HG02623 (cell line): ENCODE measurements around the gene GLRB.
A peak's percentile ranks its signal among the peaks of the same experiment; 100 is the strongest.
"Not testable (repeated sequence)": the region's sequence is repeated elsewhere in the genome, so short reads cannot be mapped to it uniquely, and the experiment has no call there.

Experiments used
- ATAC-seq: cut with Tn5 transposase; IDR thresholded peaks from one replicate; pipeline ENCODE4 v1.9.1; 2021; ENCODE audit warnings: moderate library complexity; ENCODE audit not compliant: unreplicated experiment

GLRB gene

DNA sequence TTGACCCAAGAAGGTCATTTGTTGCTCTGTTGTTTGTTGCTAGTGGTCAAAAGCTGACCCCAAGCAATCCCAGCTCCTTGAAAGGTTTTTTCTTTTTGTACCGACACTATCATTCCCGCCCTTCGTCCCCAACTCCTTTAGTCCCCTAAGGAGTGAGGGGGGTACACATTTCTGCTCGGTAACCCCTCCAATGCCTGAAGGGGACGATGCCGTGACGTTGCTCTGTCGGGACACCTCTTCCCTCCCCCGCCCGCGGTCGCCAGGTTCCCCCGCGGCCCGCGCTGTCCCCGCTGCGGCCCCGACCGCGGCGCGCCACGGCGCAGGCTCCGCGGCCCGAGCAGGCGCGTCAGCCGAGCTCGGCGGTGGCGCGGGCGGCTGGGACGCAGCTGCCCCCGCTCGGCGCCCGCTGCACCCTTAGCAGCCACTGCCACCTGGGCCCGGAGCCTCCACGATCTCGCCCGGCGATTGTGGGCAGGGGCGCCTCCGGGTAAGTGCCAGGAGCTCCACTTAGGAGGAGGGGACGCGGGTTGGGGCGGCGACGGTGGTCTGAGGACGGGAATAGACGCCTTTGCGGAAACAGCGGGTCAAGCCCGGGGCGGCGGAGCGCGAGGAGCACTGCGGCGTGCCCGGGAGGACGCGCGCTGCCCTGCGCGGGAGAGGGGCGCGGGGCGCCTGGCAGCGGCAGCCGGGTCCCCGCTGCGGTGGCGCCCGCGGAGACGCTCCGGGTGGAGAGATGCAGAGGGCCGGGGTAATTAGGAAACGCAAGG lies at the start of gene GLRB:
Gene GLRB (plus strand): TSS at position 340 of the 767 bp plus-strand sequence. CDS start 1,875 bp downstream, outside the sequence.
- ATAC-seq: no peak

DNA sequence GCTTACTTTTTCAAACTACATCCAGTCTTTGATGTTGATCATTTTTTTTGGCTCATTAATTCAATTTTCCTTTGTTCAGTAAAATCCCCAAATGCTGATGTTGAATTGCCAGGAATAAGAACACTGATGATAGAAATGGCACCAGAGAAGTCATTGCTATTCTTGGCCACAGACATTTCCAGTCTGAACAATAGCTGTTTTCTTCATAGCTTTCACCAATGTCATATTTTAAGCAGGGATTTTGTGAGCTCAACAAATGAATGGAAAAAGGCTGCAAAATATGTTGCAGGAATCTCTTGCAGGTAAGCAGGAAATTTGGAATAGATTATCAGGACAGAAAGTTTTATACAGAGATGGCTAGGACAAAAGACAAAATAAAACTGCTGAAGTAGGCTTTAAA lies 40.5 kb upstream of the GLRB start:
- ATAC-seq: no peak

DNA sequence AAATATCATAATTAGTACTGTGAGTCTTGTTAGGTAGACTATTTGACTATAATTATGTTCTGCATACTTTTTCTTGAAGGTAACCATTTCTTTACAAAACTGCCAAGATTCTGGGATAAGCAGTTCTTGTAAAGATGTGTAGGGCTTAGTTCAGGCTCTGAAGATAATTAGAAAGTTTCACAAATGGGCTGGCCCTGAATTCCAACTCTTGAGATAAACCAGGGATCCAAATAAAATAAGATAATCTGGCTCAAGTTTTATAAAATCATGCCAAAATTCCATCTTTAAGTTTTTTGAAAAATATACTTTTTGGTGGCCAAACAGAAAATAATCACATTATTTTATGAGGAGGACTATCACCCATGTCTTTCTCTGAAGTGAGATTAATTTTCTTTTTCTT lies 35.5 kb upstream of the GLRB start:
- ATAC-seq: no peak

DNA sequence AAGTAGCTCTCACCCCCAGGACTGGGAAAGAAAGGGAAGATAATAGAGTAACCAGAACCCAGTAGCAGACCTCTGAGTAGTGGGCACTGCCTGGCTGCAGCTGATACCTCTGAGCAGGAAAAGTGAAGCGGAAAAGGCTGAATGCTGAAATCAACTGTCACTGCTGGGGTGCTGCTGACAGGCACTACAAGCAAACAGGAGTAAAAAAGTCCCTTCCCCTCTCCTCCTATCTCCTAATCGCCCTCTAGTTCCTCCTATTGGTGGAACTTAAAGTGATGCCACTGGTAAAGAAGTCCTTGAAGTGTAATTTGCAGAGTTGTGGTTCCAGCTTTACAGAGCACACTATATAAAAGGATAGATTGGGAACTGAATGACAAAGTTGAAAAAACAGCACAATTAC lies 32.8 kb upstream of the GLRB start:
- ATAC-seq: no peak

DNA sequence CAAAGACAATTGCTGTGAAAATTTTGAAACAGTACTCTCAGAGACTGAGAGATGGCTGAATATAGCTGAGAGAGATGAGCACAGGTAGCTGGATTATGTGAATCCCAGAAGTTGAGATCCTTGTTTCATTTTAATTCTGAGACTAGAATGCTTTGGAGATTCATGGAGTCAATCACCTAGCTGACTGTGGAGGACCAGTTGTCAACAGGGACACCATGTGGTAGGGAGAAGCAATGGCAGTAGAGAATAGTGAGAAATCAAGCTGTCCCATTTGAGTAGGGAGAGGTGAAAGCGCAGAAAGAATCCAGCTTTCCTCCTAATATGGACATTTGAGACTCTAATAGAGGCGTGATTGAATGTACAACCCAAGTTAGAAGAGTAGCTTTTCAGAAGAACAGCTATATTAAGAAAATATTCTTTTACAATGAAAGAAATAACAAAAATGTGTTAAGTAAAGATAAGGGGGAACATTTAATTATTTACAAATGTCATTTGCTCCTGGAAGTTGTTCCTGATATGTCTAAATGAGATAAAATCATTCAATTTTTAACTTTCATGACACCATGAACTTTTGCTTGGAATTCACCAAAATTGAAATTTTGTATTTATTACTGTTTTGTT lies 30.3 kb upstream of the GLRB start:
- peak; percentile 81 for ATAC-seq

DNA sequence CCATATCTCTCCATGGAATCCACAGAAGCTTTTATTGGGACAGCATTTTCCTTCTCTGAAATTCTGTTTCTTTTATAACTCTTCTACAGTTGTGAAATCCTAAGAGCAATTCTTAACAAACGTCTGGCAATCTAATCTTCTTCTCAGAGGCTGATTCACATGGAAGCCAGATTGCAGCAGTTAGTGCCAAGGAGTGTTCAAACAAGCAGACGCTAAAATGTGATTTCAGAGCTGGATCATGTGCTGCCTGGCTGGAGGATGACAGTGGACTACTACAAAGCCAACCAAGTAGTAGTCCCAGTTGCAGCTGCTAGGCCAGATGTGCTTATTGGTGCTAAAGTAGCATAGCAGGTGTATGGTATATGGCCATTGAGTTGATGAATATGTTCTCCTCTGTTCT lies 27.7 kb upstream of the GLRB start:
- ATAC-seq: no peak

DNA sequence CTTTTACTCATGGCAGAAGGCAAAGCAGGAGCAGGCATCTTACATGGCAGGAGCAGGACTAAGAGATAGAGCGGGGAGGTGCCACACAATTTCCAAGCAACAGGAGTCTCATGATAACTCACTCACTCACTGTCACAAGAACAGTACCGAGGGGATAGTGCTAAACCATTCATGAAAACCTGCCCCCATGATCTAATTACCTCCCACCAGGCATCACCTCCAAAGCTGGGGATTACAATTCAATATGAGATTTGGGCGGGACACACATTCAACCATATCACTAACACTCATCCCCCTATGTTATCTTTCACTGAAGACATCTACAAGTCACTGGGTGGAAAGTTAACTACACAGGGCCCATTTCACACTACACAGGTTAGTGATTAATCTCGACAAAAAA lies 25.4 kb upstream of the GLRB start:
- no peak for ATAC-seq

DNA sequence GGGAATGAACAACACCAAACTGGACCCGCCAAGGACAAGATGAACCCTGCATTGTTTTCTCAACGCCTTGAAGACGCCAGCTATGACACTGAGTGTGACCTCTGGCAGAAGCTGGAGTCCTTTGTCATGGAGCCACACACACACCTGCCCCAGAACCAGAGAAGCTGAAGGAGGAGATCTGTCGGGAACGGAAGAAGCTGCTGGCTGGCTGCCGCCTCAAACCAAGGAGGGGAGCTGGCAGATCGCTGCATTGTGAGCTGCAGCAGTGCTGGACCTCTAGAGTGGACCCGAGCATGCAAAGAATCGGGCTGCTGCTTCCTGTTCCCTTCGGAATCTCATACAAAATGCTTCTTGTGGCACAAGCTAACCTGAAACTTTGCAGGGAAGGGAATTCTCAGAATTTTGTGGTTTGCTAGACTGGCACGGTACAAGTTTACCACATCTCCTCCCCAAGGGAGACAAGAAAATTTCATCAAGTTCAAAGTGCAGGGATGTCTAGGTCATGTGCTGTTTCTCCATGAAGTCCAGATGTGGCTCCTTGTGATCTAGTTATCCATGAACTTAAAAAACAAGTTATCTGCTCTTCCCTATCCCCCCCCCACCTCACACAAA lies 23.4 kb upstream of the GLRB start:
- no peak for ATAC-seq

DNA sequence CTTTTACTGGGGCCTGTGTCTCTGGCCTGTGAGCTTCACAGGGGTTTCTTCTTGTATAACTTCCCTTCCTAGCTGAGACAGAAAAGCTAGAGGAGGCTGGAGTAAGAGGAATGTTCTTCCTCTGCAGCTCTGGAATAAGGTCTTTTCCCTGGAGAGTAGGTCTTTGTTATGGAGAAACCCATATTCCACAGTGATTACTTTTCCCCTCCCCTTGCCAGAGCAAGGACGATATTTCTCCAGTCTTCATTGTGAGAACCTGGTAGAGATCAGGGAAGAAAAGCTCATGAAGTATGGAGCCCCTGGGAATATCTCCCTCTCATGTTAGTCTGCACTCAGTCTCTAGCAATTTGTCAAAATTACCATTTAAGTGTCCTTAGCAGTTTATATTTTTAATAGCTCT lies 18.7 kb upstream of the GLRB start:
- ATAC-seq: no peak

DNA sequence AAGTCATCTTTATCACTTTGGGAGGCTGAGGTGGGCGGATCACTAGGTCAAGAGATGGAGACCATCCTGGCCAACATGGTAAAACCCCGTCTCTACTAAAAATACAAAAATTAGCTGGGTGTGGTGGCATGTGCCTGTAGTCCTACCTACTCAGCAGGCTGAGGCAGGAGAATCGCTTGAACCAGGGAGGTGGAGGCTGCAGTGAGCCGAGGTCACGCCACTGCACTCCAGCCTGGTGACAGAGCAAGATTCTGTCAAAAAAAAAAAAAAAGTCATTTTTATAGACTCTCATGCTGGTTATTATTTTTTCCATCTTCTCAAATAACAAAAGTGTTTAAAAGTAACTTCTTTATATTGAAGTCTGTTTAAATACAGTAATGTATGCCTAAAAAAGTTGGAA lies 17.1 kb upstream of the GLRB start:
- ATAC-seq: not testable (repeated sequence)

DNA sequence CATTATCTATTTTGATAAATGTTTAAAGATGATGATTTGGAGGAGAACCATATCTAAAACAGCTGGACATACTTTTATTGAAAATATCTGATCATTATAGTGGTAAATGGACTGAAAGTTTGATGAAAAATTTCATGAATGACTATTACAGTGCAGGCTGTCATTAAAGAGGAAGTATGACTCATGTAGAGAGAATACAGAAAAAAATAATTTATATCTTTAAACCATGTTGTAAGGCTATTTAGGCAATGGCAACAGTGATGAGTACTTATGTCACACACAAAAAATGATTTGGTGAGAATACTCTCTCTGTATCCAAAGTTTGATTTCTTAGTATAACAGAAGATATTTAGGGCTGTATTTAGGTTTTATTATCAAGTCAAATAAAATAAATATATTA lies 3.9 kb upstream of the GLRB start:
- ATAC-seq: no peak

DNA sequence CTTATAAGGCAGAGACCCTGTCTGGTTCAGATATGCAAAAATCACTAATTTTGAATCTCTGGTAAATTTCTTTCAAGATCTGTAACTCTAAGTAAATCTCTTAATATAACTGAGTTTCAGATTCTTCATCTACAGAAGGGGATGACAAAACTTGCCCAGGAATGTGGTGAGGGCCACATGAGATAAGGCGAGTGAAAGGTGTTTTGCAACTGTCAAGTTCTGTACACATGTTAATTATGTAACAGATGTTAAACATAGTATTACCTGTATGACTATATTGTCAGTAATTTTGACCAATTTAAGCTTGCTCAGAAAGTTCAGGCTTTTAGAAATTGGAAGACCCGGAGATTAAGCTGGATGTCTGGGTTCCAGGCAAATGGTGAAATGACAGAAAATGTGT lies 549 bp upstream of the GLRB start:
- ATAC-seq: no peak

DNA sequence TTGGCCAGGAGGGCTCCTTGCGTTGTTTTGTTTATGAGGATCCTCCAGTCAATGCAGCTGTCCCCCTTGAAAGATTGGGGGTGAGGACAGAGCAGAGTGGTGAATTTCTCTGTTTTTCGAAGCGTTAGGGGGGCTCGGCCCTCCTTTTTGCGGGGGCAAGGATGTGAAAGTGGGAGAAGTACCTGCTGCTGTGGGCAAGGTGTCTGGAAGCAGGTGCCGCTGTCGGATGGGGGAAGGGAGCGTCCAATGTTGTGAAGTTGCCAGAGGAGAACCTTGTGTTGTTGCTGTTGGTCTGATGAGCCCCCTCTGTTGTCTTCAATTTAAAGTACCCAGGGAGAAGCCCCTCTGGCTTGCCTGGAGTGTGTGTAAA lies 613 bp downstream of the GLRB start:
- no peak for ATAC-seq

DNA sequence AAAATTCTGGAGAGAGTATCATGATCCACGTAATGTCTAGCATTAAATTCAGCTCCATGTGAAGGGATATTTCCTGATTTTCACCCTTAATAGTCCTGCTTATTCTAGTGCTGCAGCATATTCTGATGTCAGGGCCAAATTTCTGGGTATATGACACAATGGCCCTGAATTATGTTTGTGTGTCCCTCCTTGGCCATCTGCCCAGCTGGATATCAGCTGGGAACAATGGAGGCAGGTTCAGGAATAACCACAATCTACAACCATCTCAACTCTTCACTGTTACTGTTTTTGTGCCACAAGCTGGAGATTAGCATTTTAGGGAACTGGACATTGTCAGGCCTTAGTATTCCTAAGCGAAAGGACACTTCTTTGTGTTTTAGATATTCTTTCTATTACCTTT lies 3.5 kb downstream of the GLRB start:
- ATAC-seq: no peak

DNA sequence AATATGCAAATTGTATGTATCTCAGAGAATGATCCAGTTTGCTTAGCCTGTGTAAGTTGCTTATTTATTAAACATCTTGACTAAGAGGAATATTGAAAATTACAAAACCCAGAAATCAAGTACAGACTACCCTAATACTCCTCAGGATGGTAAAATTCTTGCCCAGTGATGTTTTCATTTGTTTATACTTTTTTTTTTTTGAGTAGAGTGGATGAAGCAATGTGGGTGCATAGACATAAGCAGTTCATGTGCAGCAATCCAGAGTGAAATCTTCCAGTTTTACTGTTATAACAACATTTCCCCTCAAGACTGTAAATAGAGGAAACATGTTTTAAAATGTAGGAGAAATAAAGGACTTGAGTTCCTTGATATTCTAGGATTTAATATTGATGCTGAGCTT lies 4.7 kb downstream of the GLRB start:
- no peak for ATAC-seq

DNA sequence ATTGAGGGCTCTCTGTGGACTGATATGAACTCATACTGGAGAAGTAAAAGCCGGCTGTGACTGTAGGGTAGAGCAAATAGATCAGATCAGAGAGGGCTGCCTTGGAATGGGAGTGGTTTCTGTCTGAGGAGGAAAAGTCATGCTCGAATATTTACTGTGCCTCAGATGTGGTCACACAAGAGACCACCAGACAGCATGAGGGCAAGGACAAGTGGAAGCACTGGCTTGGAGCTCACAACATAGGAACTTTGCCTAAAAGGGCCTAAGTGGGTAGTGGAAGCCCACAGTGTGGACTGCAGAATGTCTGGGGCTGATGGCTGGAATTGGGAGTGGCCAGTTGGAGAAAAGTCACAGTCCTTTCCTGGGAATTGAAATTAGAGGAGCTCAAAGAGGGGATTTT lies 19.8 kb downstream of the GLRB start:
- no peak for ATAC-seq

DNA sequence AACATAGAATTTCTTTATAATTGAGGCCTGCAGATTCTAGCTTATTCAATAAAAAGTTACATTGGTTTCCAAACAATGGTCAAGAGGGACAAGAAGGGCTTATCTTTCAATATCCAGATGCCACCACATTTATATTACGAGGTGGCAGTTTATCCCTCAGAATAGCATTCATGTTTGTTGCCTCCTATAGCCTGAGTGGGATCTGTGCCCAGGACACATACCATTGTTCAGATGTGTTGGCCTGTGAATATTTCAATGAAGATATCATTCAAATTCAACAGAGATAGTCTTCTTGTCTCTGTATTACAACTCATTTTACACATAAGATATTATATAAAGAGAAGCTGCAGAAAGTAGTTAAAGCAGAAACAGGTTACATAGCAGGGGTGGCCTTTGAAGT lies 20.5 kb downstream of the GLRB start:
- no peak for ATAC-seq

DNA sequence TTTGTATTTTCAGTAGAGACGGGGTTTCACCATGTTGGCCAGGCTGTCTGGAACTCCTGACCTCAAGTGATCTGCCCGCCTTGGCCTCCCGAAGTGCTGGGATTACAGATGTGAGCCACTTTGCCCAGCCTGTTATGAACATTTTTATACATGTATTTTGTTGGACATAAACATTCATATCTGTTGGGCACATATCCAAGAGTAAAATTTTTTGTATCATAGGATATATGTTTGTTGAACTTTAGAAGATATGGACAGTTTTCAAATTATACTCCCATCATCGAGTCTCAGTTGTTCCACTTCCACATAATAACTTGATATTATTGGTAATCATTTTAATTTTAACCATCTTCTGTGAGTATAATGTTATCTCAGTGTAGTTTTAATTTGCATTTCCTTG lies 23.6 kb downstream of the GLRB start:
- no peak for ATAC-seq

DNA sequence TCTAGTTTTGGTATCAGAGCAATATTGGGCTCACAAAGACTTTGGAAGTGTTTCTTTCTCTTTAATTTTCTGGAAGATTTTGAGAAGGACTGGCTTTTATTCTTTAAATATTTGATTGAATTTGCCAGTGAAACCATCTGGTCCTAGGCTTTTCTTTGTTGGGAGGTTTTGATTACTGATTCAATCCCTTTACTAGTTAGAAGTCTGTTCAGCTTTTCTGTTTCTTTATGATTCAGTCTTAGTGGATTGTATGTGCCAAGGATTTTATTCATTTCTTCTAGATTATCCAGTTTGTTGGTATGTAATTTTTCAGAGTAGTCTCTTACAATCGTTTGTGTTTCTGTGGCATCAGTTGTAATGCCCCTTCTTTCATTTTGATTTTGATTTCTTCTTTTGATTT lies 28.6 kb downstream of the GLRB start:
- no peak for ATAC-seq

DNA sequence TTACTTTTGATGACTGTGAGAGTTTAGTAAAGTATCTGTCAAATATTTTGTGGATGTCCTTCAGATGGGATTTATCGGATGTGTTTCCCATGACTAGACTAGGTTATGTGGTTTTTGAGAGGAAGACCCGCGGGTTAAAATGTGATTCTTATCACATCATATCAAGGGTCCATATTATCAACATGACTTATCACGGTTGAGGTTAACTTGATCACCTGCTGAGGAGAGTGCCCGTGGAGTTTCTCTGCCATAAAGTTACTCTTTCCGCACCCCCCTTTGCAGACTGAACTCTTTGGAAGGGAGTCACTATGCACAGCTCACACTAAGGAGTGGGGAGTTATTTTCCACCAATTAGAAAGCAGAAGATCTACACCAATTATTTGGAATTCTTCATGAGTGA lies 38.7 kb downstream of the GLRB start:
- no peak for ATAC-seq

DNA sequence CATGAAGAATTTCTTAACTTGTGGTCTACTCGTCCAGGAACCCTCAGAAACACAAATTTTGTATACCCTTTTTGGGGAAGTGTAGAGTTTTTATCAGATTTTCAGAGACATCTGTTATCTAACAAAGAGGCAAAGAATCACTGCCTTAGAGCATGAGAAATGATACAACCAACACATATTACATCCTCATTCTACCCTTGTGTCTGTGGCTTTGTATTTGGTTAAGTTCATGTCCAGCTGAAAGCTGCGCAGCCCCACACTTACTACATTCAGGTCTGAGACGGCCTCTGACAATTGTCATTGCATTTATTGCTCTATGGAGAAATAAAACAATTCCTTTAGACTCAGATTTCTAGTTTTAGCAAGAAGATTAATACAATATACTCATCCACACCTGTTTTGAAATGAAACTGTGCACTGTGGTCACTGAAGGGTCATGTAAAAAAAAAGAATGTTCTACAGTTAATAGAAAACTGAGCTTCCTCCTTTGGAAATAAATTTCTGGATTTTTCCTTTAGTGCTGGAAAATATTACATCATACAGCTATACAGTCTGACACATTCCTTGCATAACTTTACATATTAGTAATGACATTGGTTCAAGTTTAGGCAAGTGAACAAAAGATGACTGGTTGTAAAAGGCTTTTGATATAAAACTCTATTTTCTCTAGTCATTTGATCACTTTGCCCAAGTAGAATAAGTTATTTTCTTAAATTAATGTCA lies 39.8 kb downstream of the GLRB start:
- no peak for ATAC-seq

DNA sequence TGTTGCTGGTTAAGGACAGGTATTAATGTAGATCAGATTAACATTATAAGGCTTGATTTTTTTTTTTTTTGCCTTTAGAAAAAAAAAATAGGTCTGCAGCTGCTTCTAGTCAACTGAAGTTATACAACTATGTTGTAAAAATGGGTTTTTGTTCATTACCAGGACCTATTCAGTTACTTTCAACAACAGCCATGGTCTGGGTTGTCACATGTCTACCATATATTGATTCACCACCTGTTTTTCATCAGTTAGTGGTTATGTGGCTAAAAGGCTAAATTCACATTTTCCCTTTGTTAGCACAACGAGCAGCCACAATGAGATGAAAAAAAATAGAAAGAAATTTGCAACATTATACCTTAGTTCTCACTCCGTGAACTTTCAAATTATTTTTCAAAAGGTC lies 45.5 kb downstream of the GLRB start:
- ATAC-seq: no peak
